Activated CD4-positive, alpha-beta T cell treated with anti-CD3 and anti-CD28 coated beads, Interleukin-2, amount 50 U/mL, for 4 hours (primary cell): Measurements from ENCODE around the gene TSPEAR.

Source experiments
- DNase-seq, 2 experiments: peaks; one replicate each; pipeline ENCODE4 v3.0.0-alpha.2; 2020

TSPEAR gene

GRCh38 chr21:44740742-44741141 is 29.4 kb upstream of the TSPEAR start:
- DNase-seq: no peak

DNA sequence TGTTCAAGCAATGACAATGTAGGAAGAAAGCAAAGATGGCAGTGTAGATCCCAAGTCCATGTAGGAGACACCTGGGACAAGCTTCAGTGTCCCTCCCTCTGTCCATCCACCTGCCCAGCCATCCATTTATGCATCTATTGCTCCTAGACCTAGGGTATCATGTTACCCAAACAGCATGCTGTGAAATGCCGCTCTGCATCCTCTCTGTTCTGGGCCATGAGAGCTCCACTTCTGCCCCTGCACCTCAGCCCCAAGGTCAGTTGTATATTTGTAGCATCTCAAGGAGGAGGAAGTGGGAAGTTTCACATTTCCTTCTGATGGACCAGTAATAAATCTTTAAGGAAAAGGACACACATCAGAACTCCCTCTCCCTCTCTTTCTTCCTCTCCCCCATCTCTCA is 27.9 kb upstream of the TSPEAR start:
- no peak for DNase-seq

DNA sequence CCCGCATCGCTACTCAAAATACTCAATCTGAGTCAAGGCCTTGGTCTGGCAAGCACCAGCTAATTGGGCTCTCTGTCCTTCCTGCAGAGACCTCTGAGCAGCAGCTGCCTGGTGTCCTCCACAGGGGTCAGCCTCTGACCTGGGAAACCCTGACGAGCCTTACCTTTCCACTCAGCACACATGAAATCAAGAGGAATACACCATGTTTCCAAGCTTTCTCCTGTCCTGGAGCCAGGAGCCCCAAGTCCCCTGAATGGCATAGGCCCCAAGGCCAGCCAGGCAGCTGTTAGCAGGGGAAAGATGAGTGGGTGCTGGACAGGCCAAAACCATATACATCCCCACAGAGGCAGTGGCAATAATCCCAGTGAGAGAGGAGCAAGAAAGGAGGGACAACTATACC is 27.2 kb upstream of the TSPEAR start:
- DNase-seq: no peak

- DNase-seq: no peak
Observed at GRCh38 chr21:44737706-44738354, 26.5 kb upstream of the TSPEAR start.

- no peak for DNase-seq
Observed at GRCh38 chr21:44736291-44737004, 25.1 kb upstream of the TSPEAR start.

DNA sequence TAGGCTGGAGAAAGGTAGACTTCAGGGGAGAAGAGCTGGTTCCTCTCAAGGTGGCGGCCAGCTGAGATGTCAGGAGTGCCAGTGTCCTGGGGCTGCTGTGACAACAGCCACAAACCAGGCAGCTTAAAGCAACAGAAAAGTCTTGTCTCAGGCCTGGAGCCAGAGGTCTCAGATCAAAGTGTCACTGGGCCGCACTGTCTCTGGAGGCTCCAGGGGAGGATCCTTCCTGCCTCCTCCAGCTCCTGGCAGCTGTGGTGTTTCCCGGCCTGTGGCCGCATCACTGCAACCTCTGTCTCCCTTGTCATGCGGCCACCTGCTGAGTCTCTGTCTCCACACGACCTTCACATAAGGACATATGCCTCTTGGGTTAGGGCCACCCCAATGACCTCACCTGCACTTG is 24.4 kb upstream of the TSPEAR start:
- DNase-seq: no peak

DNA sequence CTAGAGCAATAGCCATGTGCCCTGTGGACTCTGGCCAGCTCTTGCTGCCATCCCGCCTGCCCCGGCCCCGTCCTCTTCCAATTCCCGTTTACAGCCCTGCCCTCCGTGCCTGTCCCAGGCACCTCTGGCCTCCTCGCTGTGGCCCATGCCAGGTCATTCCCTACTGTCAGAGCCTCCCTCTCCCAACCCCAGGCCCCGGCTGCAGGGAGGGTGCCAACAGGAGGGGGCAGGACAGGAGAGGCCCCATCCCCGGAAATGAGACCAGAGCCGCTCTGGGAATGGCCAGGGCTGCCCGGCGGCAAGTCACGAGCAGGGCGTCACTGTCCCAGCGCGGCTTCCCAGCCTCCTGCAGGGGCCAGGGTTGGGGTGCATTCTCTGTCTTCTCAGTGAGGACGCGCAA is 23.5 kb upstream of the TSPEAR start:
- DNase-seq: no peak

DNA sequence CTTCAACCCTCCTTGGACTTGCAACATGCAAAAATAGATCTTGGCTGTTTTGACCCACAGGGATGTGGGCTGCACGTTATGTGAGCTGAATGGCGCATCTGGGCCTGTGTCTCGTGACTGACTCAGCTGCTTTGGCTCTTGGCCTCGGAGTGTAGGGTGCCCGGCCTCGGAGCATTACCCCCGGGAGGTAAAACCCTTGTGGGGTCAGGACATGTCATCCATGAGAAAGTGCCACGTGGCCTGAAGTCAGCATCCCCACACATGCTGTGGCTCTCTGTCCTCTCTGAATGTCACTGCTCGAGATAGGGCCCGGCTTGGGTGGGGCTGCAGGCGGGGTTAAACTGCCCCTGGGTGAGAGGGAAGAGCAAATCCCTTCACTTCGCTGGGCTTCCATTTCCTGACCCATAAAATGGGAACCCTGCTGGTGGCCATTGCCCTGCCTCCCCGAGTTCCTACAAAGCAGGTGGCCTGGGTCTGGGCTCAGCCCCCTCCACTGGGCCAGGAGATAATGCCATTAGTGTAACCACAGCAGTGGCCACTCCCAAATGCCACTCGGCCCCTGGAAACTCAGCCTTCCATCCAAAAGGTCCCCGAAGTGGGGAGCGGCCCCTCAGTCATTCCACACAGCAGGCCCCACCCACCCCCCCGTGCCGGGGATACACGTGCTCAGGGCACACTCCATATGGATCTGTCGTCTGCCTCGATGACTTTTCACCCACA is 22.8 kb upstream of the TSPEAR start:
- no peak for DNase-seq

- DNase-seq: no peak
Observed at GRCh38 chr21:44732956-44733355, 21.6 kb upstream of the TSPEAR start.

DNA sequence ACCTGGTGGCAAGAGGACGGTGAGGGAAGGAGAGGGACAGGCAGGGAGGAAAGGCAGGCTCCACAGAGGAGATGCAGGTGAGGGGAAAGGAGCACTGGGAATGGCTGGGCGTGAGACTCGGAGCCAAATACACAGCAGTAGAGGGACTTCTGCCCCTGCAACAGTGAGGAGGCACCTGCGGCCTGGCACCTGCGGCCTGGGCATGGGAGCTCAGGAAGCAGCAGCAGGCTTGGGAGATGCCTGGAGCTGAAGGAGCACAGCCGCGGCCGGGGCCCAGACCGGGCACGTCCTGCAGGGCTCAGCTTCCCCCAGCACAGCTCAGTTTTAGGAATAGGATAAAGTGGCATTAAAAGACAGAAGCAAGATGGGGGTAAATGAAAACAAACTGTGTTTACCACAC is 20.9 kb upstream of the TSPEAR start:
- no peak for DNase-seq

DNA sequence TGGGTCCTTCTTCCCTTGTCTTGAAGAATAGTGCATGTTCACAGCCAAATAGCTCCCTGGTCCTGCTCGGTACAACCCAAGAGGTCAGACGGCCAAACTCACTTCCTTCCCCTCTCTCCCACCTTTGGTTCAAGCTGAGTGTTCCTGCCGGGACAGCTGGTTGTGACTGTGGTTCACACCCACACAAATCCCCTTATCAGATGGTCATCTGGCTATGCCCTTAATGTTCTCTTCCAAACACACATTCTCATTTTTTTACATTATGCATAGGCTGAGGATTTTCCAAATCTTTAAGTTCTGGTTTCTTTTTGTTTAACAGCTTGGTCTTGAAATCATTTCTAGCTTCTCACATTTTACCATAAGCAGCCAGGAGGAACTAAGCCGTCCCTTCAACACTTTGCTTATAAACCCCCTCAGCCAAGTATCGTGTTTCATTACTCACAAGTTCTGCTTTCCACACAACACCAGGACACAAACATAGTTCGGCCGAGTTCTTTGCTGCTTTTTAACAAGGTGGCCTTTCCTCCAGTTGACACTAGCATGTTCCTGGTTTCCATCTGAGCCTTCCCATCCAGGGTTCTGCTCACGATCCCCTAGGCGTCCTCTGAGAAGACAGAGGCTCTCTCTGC is 19.7 kb upstream of the TSPEAR start:
- DNase-seq: no peak

- no peak for DNase-seq
Observed at GRCh38 chr21:44730028-44730395, 18.6 kb upstream of the TSPEAR start.

DNA sequence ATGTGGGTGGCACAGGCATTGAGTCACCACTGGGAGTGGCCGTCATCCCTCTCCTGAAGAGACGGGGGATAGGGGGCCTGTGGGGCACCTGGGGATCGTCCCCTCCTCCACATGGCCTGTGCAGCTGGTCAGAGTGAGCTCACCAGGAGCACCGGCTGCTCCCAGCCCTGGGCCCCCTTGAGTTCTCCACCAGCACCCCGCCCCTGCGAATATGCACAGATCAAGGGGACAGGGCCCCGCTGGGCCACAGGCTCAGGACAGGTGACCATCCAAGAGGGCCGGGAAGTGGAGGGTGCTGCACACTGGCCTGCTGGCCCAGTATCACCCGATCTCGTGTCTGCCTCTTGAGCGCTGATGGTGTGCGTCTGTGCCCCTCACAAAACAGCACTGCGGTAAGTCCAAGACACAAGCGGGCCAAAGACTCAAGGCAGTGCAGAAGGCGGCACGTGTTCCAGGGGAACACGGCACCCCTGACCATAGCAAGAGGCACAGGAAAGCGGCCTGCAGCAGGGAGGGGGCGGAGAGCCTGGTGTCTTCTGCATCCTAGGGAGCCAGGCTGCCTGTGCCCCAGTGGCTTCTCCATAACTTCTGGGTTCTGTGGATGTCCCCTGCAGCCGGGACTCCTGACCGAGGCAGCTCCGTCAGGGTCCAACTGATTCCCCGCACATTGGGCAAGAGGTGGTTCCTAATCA is 18.1 kb upstream of the TSPEAR start:
- no peak for DNase-seq

GRCh38 chr21:44728716-44729115 is 17.3 kb upstream of the TSPEAR start:
- no peak for DNase-seq

GRCh38 chr21:44727757-44728156 is 16.4 kb upstream of the TSPEAR start:
- no peak for DNase-seq

- no peak for DNase-seq
Observed at GRCh38 chr21:44727321-44727720, 15.9 kb upstream of the TSPEAR start.

DNA sequence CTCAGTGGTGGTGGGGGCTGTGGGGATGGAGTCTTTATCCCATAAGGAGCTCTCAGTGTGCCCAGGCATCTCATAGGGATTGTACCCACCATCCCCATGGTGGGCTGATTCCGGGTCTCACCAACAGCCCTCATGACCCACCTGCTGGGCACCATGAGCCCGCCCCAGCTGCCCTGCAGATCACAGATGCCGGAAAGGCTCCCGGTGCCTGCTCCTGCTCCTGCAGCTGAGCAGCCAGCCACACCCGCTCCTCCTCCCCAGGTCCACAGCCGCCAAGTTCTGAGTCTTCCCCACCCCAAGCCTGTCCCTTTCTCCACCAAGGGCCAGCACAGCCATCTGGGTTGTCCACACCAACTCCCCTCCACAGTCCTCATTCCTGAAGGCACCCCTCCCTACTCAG is 15.5 kb upstream of the TSPEAR start:
- no peak for DNase-seq

- DNase-seq: no peak
Observed at GRCh38 chr21:44724926-44725325, 13.6 kb upstream of the TSPEAR start.

DNA sequence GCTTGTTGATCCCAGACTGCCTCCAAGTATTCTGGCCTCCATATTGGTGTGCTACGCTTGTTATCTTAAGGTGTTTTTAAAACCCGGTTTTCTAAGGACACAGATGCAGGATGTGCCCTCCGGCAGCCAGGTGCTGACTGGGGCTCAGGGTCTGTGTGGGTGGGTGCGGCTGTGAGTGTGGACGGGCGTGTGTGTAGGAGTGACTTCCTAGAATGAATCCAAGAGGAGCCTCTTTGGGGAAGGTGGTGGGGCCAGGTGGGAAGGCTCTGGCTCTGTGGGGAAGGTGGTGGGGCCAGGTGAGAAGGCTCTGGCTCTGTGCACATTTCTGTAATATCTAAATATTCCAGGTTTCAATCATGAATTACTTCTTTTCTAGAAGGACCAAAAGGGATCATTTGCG is 12.8 kb upstream of the TSPEAR start:
- no peak for DNase-seq

- peak in 1 of 2 experiments; percentile 2 for DNase-seq
Observed at GRCh38 chr21:44723177-44724131, 12.1 kb upstream of the TSPEAR start.

GRCh38 chr21:44722731-44723130 is 11.4 kb upstream of the TSPEAR start:
- no peak for DNase-seq

DNA sequence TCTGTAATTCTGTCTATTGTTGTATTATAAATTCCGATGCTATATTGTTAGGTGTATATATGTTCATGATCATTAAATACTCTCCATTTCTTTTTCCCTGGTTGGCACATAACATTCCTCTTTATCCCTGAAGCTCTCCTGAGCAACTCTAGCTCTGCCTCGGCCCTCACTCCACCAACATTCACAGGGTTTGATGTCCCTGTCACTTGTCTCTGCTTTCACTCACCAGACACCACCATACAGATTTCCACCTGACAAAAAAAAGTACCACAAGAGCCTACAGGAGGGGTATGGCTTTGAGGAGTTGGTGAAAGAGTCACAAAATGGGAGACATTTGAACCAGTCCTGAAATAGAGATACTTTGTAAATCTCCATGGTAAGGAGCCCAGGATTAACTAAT is 8.8 kb upstream of the TSPEAR start:
- no peak for DNase-seq
